HepG2 (cell line): ENCODE results near the gene TRIM8. TPM values are rescaled to one million over a fixed set of nuclear protein-coding genes. Genes with fewer than 3 reads are reported as not detected.

Experiments
- ATAC-seq: fragments of 200-7000 bp; cut with Tn5 transposase; 3 replicates; pipeline ENCODE4 v1.9.1; 2020; ENCODE audit warnings: mild to moderate bottlenecking, moderate library complexity
- BruUV-seq: library from RNA; stranded (reverse); fragments of 400-500 nt; replicated peaks from 2 replicates; lab custom pipeline; 2021; lab: Mats Ljungman, UMichigan
- CTCF ChIA-PET: fragments of 300-600 bp; formaldehyde crosslinking; extraction: SDS; loops from one replicate; lab custom pipeline; 2021; ENCODE audit warnings: low total read pairs, inconsistent platforms, low intra/inter-chr PET ratio; lab: Yijun Ruan, JAX
- POLR2A ChIA-PET: fragments of 350-600 bp; sonication (Branson Sonifier 250); formaldehyde crosslinking; loops from one replicate; lab custom pipeline; 2020; ENCODE audit warnings: antibody characterized with exemption, inconsistent platforms; lab: Yijun Ruan, JAX
- DNase-seq: peaks from one replicate; pipeline ENCODE4 v3.0.0-alpha.2; 2015; ENCODE audit warnings: low spot score
- FAIRE-seq: peaks from 3 replicates; lab custom pipeline; 2011; peaks lifted over from hg19 to GRCh38; lab: Jason Lieb, UNC
- H2AFZ ChIP-seq: one replicate; pipeline ENCODE4 v1.6.1; 2011; ENCODE audit warnings: low read length, inconsistent platforms
- H3K27ac ChIP-seq: fragments of 300-600 bp; 3 replicates; pipeline ENCODE4 v1.8.0; 2011; ENCODE audit warnings: mixed run types, mild to moderate bottlenecking, mixed read lengths, low read length, inconsistent platforms; ENCODE audit not compliant: insufficient read depth; ENCODE audit errors: extremely low read length
- H3K27me3 ChIP-seq, 2 experiments: fragments of 200-600 bp in 1 of 2; 2 replicates in 1 of 2; 3 replicates in 1 of 2; pipeline versions ENCODE4 v1.6.0 to v1.8.0; 2011; ENCODE audit warnings: low read length in 2 of 2, mild to moderate bottlenecking in 2 of 2, moderate library complexity in 2 of 2, inconsistent platforms in 1 of 2; ENCODE audit not compliant: insufficient read depth in 2 of 2, control insufficient read depth in 1 of 2
- H3K36me3 ChIP-seq, 2 experiments: fragments of 200-600 bp in 1 of 2; replicated peaks in 1 of 2; 2 replicates in 1 of 2; 3 replicates in 1 of 2; pipeline versions ENCODE4 v1.5.1 to v1.8.0; 2011; ENCODE audit warnings: low read length in 2 of 2, inconsistent platforms in 1 of 2; ENCODE audit not compliant: insufficient read depth in 2 of 2, control insufficient read depth in 1 of 2
- H3K4me1 ChIP-seq: 2 replicates; pipeline ENCODE4 v1.5.1; 2012; ENCODE audit warnings: low read length, inconsistent platforms; ENCODE audit not compliant: insufficient read depth
- H3K4me2 ChIP-seq: 2 replicates; pipeline ENCODE4 v1.6.0; 2011; ENCODE audit warnings: low read depth, low read length, inconsistent platforms
- H3K4me3 ChIP-seq, 3 experiments: fragments of 200-600 bp in 1 of 3; sonication (generic), shearing (Covaris generic) in 1 of 3; replicated peaks in 1 of 3; 2 replicates each; pipeline ENCODE4 v1.5.1; 2011 to 2016; ENCODE audit warnings: low read length in 3 of 3, inconsistent platforms in 2 of 3, low read depth in 2 of 3, mild to moderate bottlenecking in 2 of 3, control low read depth in 1 of 3, mixed read lengths in 1 of 3; ENCODE audit not compliant: insufficient read depth in 1 of 3
- H3K79me2 ChIP-seq: one replicate; pipeline ENCODE4 v1.6.1; 2011; ENCODE audit warnings: low read length, inconsistent platforms; ENCODE audit not compliant: insufficient read depth
- H3K9ac ChIP-seq: 2 replicates; pipeline ENCODE4 v1.6.0; 2011; ENCODE audit warnings: mild to moderate bottlenecking, low read depth, low read length, inconsistent platforms; ENCODE audit not compliant: insufficient read depth
- H3K9me3 ChIP-seq: 2 replicates; pipeline ENCODE4 v1.5.1; 2012; ENCODE audit warnings: mild to moderate bottlenecking, low read length
- H4K20me1 ChIP-seq: 2 replicates; pipeline ENCODE4 v1.6.0; 2011; ENCODE audit warnings: inconsistent platforms, mild to moderate bottlenecking, low read length, moderate library complexity; ENCODE audit not compliant: insufficient read depth
- whole genome bisulfite sequencing: methylation state at CpG from one replicate; pipeline ENCODE4 v1.1.6; 2017; ENCODE audit warnings: low lambda C conversion rate; 5-methylcytosine and 5-hydroxymethylcytosine counted together
- in situ Hi-C: cut with HindIII; loops from 2 replicates; pipeline ENCODE4 v1.10.0; 2017; ENCODE audit warnings: low pct_unique_long_range_greater_than_20kb; ENCODE audit not compliant: extremely low pct_ligation_motif_present
- intact Hi-C: fragments of 100-400 bp; cut with micrococcal nuclease; formaldehyde crosslinking; loops from one replicate; pipeline ENCODE4 v1.10.0; 2022; ENCODE audit not compliant: unreplicated experiment
- polyA plus RNA-seq, 8 experiments: library from polyadenylated mRNA; depleted of rRNA in 3 of 8; stranded (reverse) in 7 of 8; unstranded in 1 of 8; fragments of >200 nt; fragmentation: Illumina TruSeq in 4 of 8; extraction: Trizol in 4 of 8; gene quantifications; 2 replicates each; pipeline versions ENCODE4 v1.2.1 to v1.2.3, GENCODE V29; 2011 to 2016; ENCODE audit warnings: low read depth in 4 of 8, missing spikeins in 1 of 8, mixed read lengths in 1 of 8; ENCODE audit not compliant: insufficient read depth in 1 of 8
- total RNA-seq, 5 experiments: library from RNA; depleted of rRNA; stranded (reverse); fragments of >200 nt; fragmentation: Illumina TruSeq; extraction: Trizol; gene quantifications; 2 replicates each; pipeline ENCODE4 v1.2.3, GENCODE V29; 2016; ENCODE audit warnings: low read depth in 1 of 5
- TF ChIP-seq, protein P1 (sequence below): sonication (generic); formaldehyde crosslinking; IDR thresholded peaks from 2 replicates; pipeline ENCODE4 v1.4.0; 2020; ENCODE audit warnings: missing genetic modification reagents, mild to moderate bottlenecking, borderline replicate concordance
- TF ChIP-seq, protein P2 (sequence below): sonication (generic); formaldehyde crosslinking; IDR thresholded peaks from 2 replicates; pipeline ENCODE4 v1.9.0; 2022; ENCODE audit warnings: missing genetic modification reagents, mild to moderate bottlenecking, borderline replicate concordance

Gene TRIM8
- total and polyA plus RNA-seq, 2 of the 13 experiments (the other 11 are each of a cell fraction or from before 2014, with no cell fraction given): 38.9 to 66.5 TPM

GRCh38 chr10:102614888-102615287 lies 29.4 kb upstream of the TRIM8 start:
- no peaks in the 10 kb centered on the region for H4K20me1 ChIP-seq
- ChIA-PET POLR2A (interaction anchor here (1.4 to 2.0 kb wide), 3 partner anchors 13 to 27 kb away, joined by 3 to 7 read pairs (median 4); no protein-coding TSS in a partner anchor), CTCF (interaction anchor here (1.4 kb wide), 1 partner anchor 31 kb away, joined by 5 read pairs; no protein-coding TSS in a partner anchor)
- no peaks in the 10 kb centered on the region for H3K27me3 ChIP-seq
- no peaks in the 10 kb centered on the region for H3K79me2 ChIP-seq
- intact Hi-C loops (no loop called here), in situ Hi-C loops (no loop called here)
- no peak overlapping the region for H3K4me3 ChIP-seq
- no peak for FAIRE-seq
- H2AFZ ChIP-seq: no peak overlapping the region
- no peak for ATAC-seq
- DNase-seq: no peak
- TF ChIP-seq, protein P1, sequence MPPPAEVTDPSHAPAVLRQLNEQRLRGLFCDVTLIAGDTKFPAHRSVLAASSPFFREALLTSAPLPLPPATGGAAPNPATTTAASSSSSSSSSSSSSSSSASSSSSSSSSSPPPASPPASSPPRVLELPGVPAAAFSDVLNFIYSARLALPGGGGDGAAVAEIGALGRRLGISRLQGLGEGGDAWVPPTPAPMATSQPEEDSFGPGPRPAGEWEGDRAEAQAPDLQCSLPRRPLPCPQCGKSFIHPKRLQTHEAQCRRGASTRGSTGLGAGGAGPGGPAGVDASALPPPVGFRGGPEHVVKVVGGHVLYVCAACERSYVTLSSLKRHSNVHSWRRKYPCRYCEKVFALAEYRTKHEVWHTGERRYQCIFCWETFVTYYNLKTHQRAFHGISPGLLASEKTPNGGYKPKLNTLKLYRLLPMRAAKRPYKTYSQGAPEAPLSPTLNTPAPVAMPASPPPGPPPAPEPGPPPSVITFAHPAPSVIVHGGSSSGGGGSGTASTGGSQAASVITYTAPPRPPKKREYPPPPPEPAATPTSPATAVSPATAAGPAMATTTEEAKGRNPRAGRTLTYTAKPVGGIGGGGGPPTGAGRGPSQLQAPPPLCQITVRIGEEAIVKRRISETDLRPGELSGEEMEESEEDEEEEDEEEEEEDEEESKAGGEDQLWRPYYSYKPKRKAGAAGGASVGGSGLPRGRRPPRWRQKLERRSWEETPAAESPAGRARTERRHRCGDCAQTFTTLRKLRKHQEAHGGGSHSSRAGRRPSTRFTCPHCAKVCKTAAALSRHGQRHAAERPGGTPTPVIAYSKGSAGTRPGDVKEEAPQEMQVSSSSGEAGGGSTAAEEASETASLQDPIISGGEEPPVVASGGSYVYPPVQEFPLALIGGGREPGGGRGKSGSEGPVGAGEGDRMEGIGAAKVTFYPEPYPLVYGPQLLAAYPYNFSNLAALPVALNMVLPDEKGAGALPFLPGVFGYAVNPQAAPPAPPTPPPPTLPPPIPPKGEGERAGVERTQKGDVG (CRISPR knock-in tag): no peak
- TF ChIP-seq, protein P2, sequence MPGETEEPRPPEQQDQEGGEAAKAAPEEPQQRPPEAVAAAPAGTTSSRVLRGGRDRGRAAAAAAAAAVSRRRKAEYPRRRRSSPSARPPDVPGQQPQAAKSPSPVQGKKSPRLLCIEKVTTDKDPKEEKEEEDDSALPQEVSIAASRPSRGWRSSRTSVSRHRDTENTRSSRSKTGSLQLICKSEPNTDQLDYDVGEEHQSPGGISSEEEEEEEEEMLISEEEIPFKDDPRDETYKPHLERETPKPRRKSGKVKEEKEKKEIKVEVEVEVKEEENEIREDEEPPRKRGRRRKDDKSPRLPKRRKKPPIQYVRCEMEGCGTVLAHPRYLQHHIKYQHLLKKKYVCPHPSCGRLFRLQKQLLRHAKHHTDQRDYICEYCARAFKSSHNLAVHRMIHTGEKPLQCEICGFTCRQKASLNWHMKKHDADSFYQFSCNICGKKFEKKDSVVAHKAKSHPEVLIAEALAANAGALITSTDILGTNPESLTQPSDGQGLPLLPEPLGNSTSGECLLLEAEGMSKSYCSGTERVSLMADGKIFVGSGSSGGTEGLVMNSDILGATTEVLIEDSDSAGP (CRISPR knock-in tag): peak; percentile 28; the same call in 1 of the 2 replicates
- H3K4me1 ChIP-seq: peaks cover 17% of the 10 kb centered on the region; the same call in 1 of the 2 replicates
- H3K27ac ChIP-seq: no peak overlapping the region
- H3K36me3 ChIP-seq: peaks cover 9 to 24% of the 10 kb centered on the region in 2 experiments; a peak in 4 of 5 replicates
- 97% methylated on average over 5 of the region's 5 CpGs for WGBS
- no peak overlapping the region for H3K9ac ChIP-seq
- no peak overlapping the region for H3K4me2 ChIP-seq
- no TSS peak for BruUV-seq
- no peaks in the 10 kb centered on the region for H3K9me3 ChIP-seq
